HG03432 (cell line): ENCODE results near the gene HK1.

Experiments used
- ATAC-seq: cut with Tn5 transposase; IDR thresholded peaks from one replicate; pipeline ENCODE4 v1.9.1; 2021; ENCODE audit warnings: mild to moderate bottlenecking, moderate library complexity; ENCODE audit not compliant: unreplicated experiment

Gene HK1

DNA sequence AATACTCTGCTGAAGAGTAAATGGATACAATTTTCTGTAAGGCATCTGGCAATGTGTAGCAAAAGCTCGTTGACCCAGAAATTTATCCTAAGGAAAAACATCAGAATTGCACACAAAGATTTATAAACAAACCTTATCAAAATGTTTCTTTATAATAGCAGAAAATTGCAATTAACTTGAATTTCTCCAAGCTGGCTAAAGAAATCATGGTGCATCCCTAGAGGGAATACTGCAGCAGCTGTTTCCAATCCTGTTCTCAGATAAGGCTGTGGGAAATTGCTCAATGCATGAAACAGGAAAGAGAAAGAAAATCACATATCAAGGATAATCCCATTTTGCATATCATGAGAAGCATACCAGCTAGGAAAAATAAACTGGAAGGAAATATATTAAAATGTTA is 119.7 kb downstream of the HK1 start:
- ATAC-seq, result no peak

DNA sequence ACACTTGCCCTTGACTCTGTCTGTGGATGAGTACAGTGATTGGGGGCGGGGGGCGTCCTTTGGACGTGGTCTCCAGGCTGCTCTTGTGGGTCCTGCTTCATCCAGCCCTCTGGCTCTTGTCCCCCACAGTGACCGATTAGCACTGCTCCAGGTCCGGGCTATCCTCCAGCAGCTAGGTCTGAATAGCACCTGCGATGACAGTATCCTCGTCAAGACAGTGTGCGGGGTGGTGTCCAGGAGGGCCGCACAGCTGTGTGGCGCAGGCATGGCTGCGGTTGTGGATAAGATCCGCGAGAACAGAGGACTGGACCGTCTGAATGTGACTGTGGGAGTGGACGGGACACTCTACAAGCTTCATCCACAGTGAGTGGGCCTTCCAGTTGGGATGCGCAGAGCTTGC is 120.2 kb downstream of the HK1 start:
- ATAC-seq, result no peak

DNA sequence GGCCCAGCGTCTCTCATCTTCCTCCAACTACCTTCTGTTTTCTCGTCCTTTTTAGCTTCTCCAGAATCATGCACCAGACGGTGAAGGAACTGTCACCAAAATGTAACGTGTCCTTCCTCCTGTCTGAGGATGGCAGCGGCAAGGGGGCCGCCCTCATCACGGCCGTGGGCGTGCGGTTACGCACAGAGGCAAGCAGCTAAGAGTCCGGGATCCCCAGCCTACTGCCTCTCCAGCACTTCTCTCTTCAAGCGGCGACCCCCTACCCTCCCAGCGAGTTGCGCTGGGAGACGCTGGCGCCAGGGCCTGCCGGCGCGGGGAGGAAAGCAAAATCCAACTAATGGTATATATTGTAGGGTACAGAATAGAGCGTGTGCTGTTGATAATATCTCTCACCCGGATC is 122.6 kb downstream of the HK1 start:
- no peak for ATAC-seq

DNA sequence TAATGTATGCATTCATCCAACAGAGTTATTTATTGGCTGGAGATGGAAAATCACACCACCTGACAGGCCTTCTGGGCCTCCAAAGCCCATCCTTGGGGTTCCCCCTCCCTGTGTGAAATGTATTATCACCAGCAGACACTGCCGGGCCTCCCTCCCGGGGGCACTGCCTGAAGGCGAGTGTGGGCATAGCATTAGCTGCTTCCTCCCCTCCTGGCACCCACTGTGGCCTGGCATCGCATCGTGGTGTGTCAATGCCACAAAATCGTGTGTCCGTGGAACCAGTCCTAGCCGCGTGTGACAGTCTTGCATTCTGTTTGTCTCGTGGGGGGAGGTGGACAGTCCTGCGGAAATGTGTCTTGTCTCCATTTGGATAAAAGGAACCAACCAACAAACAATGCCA is 123.1 kb downstream of the HK1 start:
- ATAC-seq, result no peak

DNA sequence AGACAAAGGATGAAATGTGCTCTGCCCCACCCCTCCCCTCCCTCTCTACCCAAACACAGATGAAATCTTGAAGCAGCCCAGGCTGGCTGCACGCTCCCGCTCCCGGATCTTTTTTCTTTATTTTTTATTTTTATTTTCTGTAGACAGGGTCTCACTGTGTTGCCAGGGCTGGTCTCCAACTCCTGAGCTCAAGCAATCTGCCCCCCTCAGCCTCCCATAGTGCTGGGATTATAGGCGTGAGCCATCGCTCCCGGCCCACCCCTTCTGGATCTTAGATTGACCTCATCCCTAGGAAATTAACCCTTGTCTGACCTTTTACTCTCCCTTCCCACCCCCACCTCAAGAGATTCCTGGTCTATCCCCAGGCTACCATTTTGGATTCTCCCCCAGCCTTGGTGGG is 124.1 kb downstream of the HK1 start:
- ATAC-seq, result no peak

DNA sequence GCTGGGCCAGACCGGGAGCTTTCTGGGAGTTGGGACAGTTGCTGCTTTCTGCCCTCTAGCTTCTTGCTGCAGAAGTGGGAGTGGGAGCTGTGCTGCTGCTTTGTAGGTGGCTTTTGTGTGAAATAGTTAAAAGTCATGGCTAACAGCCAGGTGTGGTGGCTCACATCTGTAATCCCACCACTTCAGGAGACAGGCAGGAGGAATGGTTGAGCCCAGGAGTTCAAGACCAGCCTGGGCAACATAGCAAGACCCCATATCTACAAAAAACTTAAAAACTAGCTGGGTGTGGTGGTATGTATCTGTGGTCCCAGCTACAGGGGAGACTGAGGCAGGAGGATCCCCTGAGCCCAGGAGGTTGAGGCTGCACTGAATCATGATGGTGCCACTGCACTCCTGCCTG is 124.8 kb downstream of the HK1 start:
- no peak for ATAC-seq

DNA sequence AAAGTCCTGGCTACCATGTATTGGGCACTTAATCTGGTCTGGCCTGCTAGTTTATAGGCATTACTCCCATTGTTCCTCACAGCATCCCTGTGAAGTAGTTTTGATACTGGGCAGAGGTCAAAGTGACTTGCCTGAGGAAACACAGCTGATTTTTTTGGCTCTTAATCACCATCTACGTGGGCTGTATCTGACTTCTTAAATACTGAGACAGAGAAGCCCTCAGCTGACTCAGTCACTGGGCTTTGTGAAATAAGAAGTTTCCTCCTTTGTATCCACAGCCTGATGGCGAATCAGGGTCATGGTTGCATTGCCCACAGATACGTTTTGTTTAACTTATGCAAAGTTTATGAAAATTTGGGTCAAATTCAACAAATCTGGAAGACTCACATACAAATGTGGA is 125.2 kb downstream of the HK1 start:
- no peak for ATAC-seq

DNA sequence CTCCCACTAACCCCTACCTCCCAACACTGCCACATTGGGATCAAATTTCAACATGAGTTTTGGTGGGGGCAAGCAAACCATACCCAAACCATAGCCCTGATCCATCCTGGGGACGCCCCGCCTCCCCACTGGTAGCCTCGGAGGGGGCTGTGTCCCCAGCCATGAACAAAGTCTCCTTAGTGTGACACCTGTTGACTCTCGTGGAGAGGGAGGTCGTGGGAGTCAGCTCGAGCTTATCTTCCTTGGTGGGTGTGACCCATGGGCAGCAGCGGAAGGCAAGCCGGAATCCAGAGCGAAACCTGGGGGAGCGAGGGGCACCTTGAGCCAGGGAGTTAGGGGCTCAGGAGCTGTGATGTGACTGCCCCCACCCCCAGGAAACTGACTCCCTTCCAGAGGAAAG is 126.5 kb downstream of the HK1 start:
- no peak for ATAC-seq

DNA sequence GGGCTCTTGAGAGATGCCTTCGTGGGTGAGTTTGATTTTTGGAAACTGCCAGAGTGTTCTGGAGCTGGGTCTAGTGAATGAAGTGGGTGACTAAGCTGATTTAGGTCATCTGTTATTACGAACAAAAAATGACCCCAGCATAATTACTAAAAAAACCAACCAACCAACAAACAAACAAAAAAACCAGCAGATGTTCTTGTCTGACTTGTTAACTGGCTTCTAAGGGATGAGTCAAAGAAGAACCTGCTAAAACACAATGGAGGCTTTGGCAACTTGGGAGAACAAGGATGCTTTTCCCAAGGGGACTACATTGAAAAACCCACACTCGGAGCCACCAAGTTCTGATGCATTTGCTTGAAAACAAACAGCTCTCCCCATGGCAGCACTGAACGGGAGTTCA is 126.9 kb downstream of the HK1 start:
- ATAC-seq, result no peak

DNA sequence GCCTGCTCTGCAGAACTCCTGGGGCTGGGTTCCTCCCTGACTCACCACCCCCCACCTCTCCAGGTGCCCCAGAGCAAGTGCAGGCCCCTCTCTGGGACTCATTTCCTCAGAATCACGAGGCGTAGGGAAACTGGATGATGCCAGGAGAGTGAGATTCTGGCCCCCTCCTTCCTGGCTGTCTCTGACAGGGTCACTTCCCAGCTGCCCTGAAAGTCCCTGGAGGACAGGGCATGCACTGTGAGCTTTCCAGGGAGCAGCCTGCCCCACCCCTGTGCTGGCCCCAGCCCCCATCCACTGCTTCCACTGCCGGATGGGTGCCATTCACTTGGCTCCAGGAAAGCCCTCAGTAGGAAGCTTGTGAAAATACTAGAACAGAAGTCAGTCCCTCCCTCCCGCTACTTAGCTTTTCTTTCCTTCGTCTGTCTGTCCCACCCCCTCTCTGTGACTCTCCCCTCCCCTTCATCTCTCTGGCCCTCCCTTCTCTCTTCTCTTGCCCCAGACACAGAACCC is 128.1 kb downstream of the HK1 start:
- no peak for ATAC-seq

DNA sequence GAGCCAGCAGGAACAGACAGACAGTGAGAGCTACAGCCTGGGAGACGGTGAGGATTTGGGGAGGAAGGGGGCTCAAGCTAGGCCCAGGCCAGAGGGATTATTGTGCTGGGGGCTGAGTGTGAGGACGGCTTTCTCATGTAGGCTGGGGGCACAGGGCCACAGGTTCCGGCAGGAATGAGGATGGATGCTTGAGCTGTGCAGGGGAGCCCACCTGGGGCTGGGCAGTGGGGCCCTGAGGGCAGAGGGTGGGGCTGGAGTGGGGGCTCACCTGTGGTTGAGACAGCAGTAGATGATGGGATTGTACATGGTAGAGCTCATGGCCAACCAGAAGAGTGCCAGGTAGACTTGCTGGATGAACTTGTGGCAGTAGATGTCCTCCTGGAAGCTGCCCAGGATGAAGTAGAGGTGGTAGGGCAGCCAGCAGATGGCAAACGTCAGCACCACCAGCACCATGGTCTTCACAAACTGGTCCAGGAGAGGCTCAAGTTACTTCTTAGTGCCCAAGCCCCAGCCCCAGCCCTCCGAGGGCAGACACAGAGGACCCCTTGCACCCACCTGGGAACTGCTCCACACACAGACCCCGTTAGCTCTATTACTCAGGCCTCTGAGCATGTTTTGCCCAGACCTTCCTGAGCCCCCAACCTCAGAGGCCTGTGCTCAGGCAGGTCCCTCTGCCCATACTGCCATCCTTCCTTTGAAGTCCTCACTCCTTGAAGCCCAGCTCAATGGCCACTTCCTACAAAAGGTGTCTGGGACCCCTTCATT is 128.7 kb downstream of the HK1 start:
- ATAC-seq, result no peak

DNA sequence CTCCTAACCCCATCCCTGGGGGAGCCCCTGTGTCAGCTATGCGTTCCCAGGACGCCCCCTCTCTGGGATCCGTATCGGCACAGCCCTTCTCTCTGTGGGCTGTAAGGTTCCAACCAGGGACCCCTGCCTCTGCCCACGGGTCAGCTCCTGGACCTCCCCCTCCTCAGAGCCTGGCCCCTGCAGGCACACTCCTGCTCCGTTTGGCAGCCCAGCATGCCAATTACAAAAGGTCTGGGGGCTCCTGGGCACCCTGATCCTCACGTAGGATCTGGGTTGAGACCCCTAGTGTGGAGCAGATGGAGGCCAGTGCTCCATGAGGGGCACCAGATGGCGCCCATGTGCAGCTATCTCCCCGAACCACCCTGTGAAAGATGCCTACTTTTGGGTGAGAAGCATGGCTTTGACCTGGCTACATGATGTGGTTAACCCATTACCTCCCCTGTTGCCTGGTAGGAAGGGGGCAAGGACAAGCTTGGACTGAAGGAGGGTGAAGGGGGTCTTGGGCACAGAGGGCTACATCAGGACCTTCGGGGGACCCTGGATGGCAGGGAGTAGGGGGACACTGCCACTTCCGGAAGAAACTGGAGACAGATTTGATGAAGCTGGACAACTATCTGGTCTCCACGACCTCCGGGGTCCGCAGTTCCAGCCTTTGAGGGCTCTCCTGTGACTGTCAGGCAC is 129.5 kb downstream of the HK1 start:
- no peak for ATAC-seq

DNA sequence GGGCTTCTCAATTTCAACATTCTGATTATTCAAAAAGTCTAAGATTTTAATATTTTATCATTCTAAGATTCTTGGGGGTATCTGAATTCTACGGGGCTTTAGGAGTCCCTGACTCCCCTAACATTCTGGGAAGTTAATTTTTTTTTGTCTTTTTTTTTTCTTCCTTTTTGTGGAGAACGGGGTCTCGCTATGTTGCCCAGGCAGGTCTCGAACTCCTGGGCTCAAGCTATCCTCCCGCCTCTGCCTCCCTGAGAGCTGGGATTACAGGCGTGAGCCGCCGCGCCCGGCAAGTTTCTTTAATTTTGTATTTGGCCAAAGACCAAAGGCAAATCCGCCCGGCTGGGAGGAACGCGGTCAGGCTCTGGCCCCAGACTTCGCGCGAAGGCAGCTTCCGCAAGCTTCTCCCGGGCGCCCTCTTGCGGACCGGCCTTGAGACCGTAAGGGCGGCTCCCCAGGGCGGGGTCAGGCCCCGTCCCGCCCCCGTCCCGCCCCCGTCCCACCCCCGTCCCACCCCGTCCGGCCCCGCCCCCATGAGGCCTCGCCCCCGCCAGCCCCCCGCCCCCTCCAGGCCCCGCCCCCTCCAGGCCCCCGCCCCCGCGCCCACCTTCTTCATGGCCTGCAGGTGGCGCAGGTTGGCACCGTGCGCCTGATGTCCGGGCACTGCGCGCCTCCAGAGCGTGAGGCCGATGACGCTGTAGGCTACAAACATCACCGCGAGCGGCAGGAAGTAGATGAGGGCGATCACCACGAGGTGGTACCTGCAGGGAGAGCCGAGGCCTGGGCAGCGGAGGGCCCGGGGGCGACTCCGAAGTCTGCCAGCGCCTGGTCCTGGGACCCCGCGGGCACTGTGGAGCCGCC is 130.3 kb downstream of the HK1 start:
- peak; percentile 82 for ATAC-seq

DNA sequence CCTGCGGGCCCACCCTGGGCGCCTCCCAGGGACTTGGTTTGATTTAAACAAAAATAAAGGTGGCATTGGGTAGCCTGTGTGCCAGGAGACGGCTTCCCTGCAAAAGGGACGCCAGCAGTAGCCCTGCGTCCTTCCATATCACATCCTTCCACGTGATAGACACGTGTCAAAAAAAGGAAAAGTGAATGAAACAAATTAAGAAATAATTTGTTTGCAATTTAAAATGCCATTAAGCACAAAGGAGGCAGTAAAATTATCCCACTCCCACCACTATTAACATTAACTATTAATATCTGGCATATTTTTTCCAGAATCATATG is 130.8 kb downstream of the HK1 start:
- no peak for ATAC-seq

DNA sequence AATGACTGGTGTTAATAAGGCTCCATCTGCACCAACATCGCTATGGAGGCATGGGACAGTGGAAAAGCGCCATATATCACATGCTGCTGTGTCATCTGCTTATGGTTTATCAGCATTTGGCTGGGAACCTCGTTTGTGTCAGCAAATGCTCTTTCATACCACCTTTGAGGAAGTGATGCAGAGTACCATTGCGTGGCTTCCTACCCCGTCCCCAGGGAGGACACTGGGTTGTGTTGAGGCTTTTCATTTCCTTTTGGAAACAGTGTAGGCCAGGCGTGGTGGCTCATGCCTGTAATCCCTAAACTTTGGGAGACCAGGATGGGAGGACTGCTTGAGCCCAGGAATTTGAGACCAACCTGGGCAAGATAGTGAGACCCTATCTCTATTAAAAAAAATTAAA is 131.7 kb downstream of the HK1 start:
- peak; percentile 35 for ATAC-seq

DNA sequence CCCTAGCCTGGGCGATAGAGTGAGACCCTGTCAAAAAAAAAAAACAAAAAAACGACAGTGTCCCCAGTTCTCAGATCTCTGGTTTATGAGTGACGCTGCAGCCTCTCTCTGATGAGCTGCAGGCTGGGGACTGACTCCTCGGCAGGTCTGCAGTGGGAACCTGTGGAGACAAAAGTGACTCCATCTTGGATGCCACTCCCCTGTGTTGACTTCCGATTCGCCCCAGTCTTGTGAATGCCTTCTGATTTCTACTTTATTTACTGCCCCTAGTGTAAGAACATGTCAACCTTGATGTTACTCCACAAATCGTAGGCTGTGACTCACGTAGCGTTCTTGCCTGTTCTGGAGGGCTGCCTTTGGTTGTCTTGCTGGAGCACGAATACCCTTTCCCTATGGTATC is 132.2 kb downstream of the HK1 start:
- ATAC-seq, result no peak

DNA sequence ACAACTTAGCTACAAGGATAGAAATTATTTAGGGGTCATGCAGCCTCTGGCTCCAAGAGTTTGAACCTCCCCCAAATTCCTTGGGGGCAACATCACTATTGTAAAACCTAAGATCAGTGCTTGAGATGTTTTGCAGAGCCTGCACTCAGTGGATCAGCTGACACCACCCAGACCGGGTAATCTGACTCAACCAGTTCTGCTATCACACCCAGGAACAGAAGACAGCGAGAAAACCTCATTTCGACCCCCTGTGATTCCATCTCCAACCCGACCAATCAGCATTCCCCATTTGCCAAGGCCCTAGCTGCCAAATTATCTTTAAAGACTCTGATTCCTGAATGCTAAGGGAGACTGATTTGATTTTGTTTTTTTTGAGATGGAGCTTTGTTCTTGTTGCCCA is 133.2 kb downstream of the HK1 start:
- no peak for ATAC-seq

DNA sequence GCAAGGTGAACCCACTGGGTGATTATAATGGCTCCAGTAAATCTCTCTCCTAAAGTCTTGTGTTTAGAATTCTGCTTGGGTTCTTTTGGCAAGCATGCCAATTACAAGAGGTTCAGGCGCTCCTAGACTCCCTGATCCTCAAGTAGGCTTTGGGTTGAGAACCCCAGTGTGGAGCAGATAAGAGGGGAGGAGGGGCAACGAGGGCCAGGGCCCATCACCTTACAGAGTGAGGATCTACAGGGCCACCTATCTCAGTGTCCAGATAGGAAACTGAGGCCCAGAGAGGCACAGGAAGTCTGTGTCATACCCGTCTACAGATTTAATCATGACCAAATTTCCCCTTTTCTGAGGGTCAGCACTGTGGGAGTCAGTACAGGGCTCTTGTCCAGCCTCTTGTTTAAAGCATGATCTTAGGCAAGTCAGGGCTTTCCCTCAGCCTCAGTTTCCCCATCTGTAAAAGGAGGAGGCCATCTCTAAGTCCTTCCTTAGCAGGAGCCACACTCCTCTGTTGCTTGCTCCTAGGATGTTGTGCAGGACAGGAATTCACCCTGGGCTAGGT is 134.0 kb downstream of the HK1 start:
- ATAC-seq, result no peak

DNA sequence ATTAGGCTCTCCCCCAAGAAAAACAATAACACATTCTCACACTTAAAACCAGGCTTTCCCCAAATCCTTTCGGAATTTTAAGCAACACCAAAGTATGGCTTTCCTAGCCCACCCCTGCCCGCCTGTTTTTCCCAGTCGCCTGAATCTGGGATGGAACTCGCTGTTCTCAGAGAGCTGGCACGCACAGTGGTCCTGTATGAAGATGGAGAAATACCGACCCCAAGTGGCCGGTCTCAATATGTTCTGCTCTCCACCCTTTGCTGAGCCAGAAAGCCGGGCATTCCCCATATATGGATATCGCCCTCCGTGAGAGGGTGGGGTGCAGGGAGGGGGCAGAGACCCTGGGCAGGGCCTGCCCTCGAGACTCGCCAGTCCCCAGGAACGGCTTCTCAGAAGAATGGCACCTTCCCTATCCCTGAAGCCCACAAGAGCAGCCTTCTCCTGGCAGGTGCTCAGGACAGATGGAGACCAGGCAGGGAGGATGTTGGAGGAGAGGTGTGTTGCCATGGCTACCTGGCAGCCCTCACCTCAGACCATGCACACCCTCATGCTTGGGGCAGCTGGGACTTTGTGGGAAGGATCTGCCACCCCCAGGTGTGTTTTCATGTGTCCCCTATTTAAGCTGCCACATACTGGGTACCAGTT is 135.0 kb downstream of the HK1 start:
- no peak for ATAC-seq

DNA sequence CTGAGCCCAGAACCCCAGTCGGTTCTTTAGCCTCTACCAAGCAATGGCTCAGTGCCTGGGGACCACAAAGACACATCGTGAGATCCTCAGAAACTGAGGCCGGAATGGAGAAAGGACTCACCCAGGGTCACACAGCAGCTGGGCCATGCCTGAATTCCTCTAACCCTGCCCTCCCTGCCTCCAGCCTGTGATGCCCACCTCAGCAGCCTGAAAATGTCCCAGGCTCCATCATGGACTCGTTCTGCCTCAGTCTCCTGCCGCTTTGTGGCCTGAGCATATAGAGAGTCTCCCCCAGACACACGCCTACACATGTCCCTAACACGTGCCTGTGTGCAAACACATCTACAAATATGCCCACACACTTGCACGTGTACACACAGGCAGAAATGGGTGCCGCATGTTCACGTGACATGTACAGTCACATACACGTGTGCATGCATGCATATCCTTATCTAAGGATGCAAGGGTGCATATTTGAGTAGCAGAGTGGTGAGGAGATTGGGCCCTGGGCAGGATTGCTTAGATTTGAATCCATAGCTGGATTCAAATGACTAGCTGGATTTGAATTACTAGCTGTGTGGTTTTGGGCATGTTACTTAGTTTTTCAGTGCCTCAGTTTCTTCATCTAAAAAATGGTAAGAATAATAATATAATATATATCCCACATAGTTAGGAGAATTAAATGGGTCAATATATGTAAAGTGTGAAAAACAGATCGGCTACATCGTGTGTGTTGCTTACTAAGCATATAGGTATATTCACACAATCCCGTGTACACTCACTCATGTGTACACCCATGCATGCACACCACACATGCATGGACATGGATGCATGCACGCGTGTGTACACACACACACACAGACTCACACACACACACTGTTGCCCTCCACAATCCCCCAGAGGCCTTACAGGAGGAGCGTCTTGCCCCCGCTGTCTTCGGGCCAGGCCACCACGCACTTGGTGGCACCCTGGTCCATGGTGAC is 136.0 kb downstream of the HK1 start:
- ATAC-seq, result no peak
